NCI-H748 (cell line): ENCODE measurements around the gene ABCF2.

ENCODE experiments used
- DNase-seq: peaks from one replicate; lab custom pipeline; 2025; ENCODE audit not compliant: unreplicated experiment; lab: John Stamatoyannopoulos, UW

The ABCF2 gene

GRCh38 chr7:151175047-151175792, 51.8 kb downstream of the ABCF2 start:
- DNase-seq = no peak

- DNase-seq = no peak
Measured at GRCh38 chr7:151174246-151175046, 52.6 kb downstream of the ABCF2 start.

GRCh38 chr7:151173386-151174245, 53.4 kb downstream of the ABCF2 start:
- DNase-seq = no peak

- DNase-seq = peak; percentile 75
Measured at GRCh38 chr7:151172273-151173141, 54.5 kb downstream of the ABCF2 start.

GRCh38 chr7:151168787-151169162, 58.2 kb downstream of the ABCF2 start:
- no peak for DNase-seq

GRCh38 chr7:151168003-151168786, 58.8 kb downstream of the ABCF2 start:
- peak; percentile 53 for DNase-seq

- peak; percentile 56 for DNase-seq
Measured at GRCh38 chr7:151167197-151167961, 59.6 kb downstream of the ABCF2 start, which contains the start of gene GBX1. GBX1 (minus strand) TSS chr7:151167694; CDS start chr7:151167548, 146 bp downstream.

GRCh38 chr7:151166629-151167196, 60.3 kb downstream of the ABCF2 start:
- DNase-seq = peak; percentile 42
